ENCODE data around the gene WDR90.

Gene WDR90

GRCh38 chr16:648781-649589, at the start of gene WDR90:
WDR90 (plus strand) TSS chr16:649365; CDS start chr16:649417, 52 bp downstream.
- peak; percentile 95 to 98 (median 97) for DNase-seq

- DNase-seq: peak in 1 of 3 donors; percentile 26
These were observed 48.4 kb upstream of the WDR90 start for GRCh38 chr16:600781-601180.

- DNase-seq: no peak
These were observed 45.2 kb upstream of the WDR90 start for GRCh38 chr16:603933-604332.

GRCh38 chr16:606656-607307, 42.4 kb upstream of the WDR90 start:
- DNase-seq: no peak

- DNase-seq: no peak
These were observed 41.1 kb upstream of the WDR90 start for GRCh38 chr16:608019-608418.

GRCh38 chr16:609316-609715, 39.8 kb upstream of the WDR90 start:
- no peak for DNase-seq

- no peak for DNase-seq
These were observed 39.2 kb upstream of the WDR90 start for GRCh38 chr16:609984-610383.

GRCh38 chr16:610513-611381, 38.4 kb upstream of the WDR90 start:
- peak; percentile 68 to 86 (median 79) for DNase-seq

- no peak for DNase-seq
These were observed 34.0 kb upstream of the WDR90 start for GRCh38 chr16:615122-615521.

- no peak for DNase-seq
These were observed 32.2 kb upstream of the WDR90 start for GRCh38 chr16:616733-617586.

- DNase-seq: no peak
These were observed 31.3 kb upstream of the WDR90 start for GRCh38 chr16:617855-618254.

GRCh38 chr16:619476-620100, 29.6 kb upstream of the WDR90 start:
- DNase-seq: no peak

- DNase-seq: no peak
These were observed 28.3 kb upstream of the WDR90 start for GRCh38 chr16:620700-621525.

- no peak for DNase-seq
These were observed 27.5 kb upstream of the WDR90 start for GRCh38 chr16:621526-622105.

- no peak for DNase-seq
These were observed 26.3 kb upstream of the WDR90 start for GRCh38 chr16:622920-623280.

GRCh38 chr16:624526-625070, 24.6 kb upstream of the WDR90 start:
- DNase-seq: no peak

- DNase-seq: no peak
These were observed 23.8 kb upstream of the WDR90 start for GRCh38 chr16:625117-625976.

GRCh38 chr16:625977-626765, 23.0 kb upstream of the WDR90 start:
- DNase-seq: no peak

Measured in suppressor macrophage treated with lipopolysaccharide for 1 hour (primary cell).